Measurements from ENCODE around the gene TVP23C.

- TF ChIP-seq CTCF (conservative IDR thresholded peaks at IDR 0.05; ENCODE audit: low read length) (no peak), EZH2phosphoT487 (IDR thresholded peaks at IDR 0.05; ENCODE audit: borderline replicate concordance) (no peak)
Measured at GRCh38 chr17:15488557-15488956, 74.7 kb downstream of the TVP23C start.
